HepG2 (cell line): Measurements from ENCODE around the gene CDK2AP2. TPM values are rescaled to one million over a fixed set of nuclear protein-coding genes. Genes with fewer than 3 reads are reported as not detected.

Source experiments
- ATAC-seq: fragments of 200-7000 bp; cut with Tn5 transposase; 3 replicates; pipeline ENCODE4 v1.9.1; 2020; ENCODE audit warnings: mild to moderate bottlenecking, moderate library complexity
- BruUV-seq: library from RNA; stranded (reverse); fragments of 400-500 nt; replicated peaks from 2 replicates; lab custom pipeline; 2021; lab: Mats Ljungman, UMichigan
- CTCF ChIA-PET: fragments of 300-600 bp; formaldehyde crosslinking; extraction: SDS; loops from one replicate; lab custom pipeline; 2021; ENCODE audit warnings: low total read pairs, inconsistent platforms, low intra/inter-chr PET ratio; lab: Yijun Ruan, JAX
- POLR2A ChIA-PET: fragments of 350-600 bp; sonication (Branson Sonifier 250); formaldehyde crosslinking; loops from one replicate; lab custom pipeline; 2020; ENCODE audit warnings: antibody characterized with exemption, inconsistent platforms; lab: Yijun Ruan, JAX
- DNase-seq: peaks from one replicate; pipeline ENCODE4 v3.0.0-alpha.2; 2015; ENCODE audit warnings: low spot score
- FAIRE-seq: peaks from 3 replicates; lab custom pipeline; 2011; peaks lifted over from hg19 to GRCh38; lab: Jason Lieb, UNC
- H2AFZ ChIP-seq: one replicate; pipeline ENCODE4 v1.6.1; 2011; ENCODE audit warnings: low read length, inconsistent platforms
- H3K27ac ChIP-seq: fragments of 300-600 bp; 3 replicates; pipeline ENCODE4 v1.8.0; 2011; ENCODE audit warnings: mixed run types, mild to moderate bottlenecking, mixed read lengths, low read length, inconsistent platforms; ENCODE audit not compliant: insufficient read depth; ENCODE audit errors: extremely low read length
- H3K27me3 ChIP-seq, 2 experiments: fragments of 200-600 bp in 1 of 2; 2 replicates in 1 of 2; 3 replicates in 1 of 2; pipeline versions ENCODE4 v1.6.0 to v1.8.0; 2011; ENCODE audit warnings: low read length in 2 of 2, mild to moderate bottlenecking in 2 of 2, moderate library complexity in 2 of 2, inconsistent platforms in 1 of 2; ENCODE audit not compliant: insufficient read depth in 2 of 2, control insufficient read depth in 1 of 2
- H3K36me3 ChIP-seq, 2 experiments: fragments of 200-600 bp in 1 of 2; replicated peaks in 1 of 2; 2 replicates in 1 of 2; 3 replicates in 1 of 2; pipeline versions ENCODE4 v1.5.1 to v1.8.0; 2011; ENCODE audit warnings: low read length in 2 of 2, inconsistent platforms in 1 of 2; ENCODE audit not compliant: insufficient read depth in 2 of 2, control insufficient read depth in 1 of 2
- H3K4me1 ChIP-seq: 2 replicates; pipeline ENCODE4 v1.5.1; 2012; ENCODE audit warnings: low read length, inconsistent platforms; ENCODE audit not compliant: insufficient read depth
- H3K4me2 ChIP-seq: 2 replicates; pipeline ENCODE4 v1.6.0; 2011; ENCODE audit warnings: low read depth, low read length, inconsistent platforms
- H3K4me3 ChIP-seq, 3 experiments: fragments of 200-600 bp in 1 of 3; sonication (generic), shearing (Covaris generic) in 1 of 3; replicated peaks in 1 of 3; 2 replicates each; pipeline ENCODE4 v1.5.1; 2011 to 2016; ENCODE audit warnings: low read length in 3 of 3, inconsistent platforms in 2 of 3, low read depth in 2 of 3, mild to moderate bottlenecking in 2 of 3, control low read depth in 1 of 3, mixed read lengths in 1 of 3; ENCODE audit not compliant: insufficient read depth in 1 of 3
- H3K79me2 ChIP-seq: one replicate; pipeline ENCODE4 v1.6.1; 2011; ENCODE audit warnings: low read length, inconsistent platforms; ENCODE audit not compliant: insufficient read depth
- H3K9ac ChIP-seq: 2 replicates; pipeline ENCODE4 v1.6.0; 2011; ENCODE audit warnings: mild to moderate bottlenecking, low read depth, low read length, inconsistent platforms; ENCODE audit not compliant: insufficient read depth
- H3K9me3 ChIP-seq: 2 replicates; pipeline ENCODE4 v1.5.1; 2012; ENCODE audit warnings: mild to moderate bottlenecking, low read length
- H4K20me1 ChIP-seq: 2 replicates; pipeline ENCODE4 v1.6.0; 2011; ENCODE audit warnings: inconsistent platforms, mild to moderate bottlenecking, low read length, moderate library complexity; ENCODE audit not compliant: insufficient read depth
- MAFF ChIP-seq: IDR thresholded peaks from 2 replicates; pipeline ENCODE4 v1.6.1; 2011; ENCODE audit warnings: low read depth, low read length, improper control_type of control experiment
- MAFK ChIP-seq, 2 experiments: IDR thresholded peaks in 1 of 2; conservative IDR thresholded peaks in 1 of 2; 2 replicates each; pipeline ENCODE4 v1.6.1; 2011; ENCODE audit warnings: improper control_type of control experiment in 2 of 2, low read length in 2 of 2
- NFE2L2 ChIP-seq: fragments of 150-350 bp; IDR thresholded peaks from 2 replicates; pipeline ENCODE4 v1.6.1; 2014; ENCODE audit warnings: low read length
- REL ChIP-seq: sonication (generic); formaldehyde crosslinking; conservative IDR thresholded peaks from 2 replicates; pipeline ENCODE4 v1.8.0; 2022; ENCODE audit warnings: mild to moderate bottlenecking, missing genetic modification reagents, moderate library complexity
- ZNF629 ChIP-seq: sonication (generic); formaldehyde crosslinking; conservative IDR thresholded peaks from 2 replicates; pipeline ENCODE4 v1.5.0; 2020; ENCODE audit warnings: missing genetic modification reagents
- ZNF704 ChIP-seq: sonication (generic); formaldehyde crosslinking; IDR thresholded peaks from 2 replicates; pipeline ENCODE4 v1.8.1; 2023; ENCODE audit warnings: mild to moderate bottlenecking, inconsistent platforms, moderate library complexity, missing genetic modification reagents, borderline replicate concordance
- ZNF878 ChIP-seq: sonication (generic); formaldehyde crosslinking; IDR thresholded peaks from 2 replicates; pipeline ENCODE4 v1.8.1; 2023; ENCODE audit warnings: mild to moderate bottlenecking, missing genetic modification reagents, moderate library complexity
- WGBS: methylation state at CpG from one replicate; pipeline ENCODE4 v1.1.6; 2017; ENCODE audit warnings: low lambda C conversion rate; 5-methylcytosine and 5-hydroxymethylcytosine counted together
- in situ Hi-C: cut with HindIII; loops from 2 replicates; pipeline ENCODE4 v1.10.0; 2017; ENCODE audit warnings: low pct_unique_long_range_greater_than_20kb; ENCODE audit not compliant: extremely low pct_ligation_motif_present
- intact Hi-C: fragments of 100-400 bp; cut with micrococcal nuclease; formaldehyde crosslinking; loops from one replicate; pipeline ENCODE4 v1.10.0; 2022; ENCODE audit not compliant: unreplicated experiment
- polyA plus RNA-seq, 8 experiments: library from polyadenylated mRNA; depleted of rRNA in 3 of 8; stranded (reverse) in 7 of 8; unstranded in 1 of 8; fragments of >200 nt; fragmentation: Illumina TruSeq in 4 of 8; extraction: Trizol in 4 of 8; gene quantifications; 2 replicates each; pipeline versions ENCODE4 v1.2.1 to v1.2.3, GENCODE V29; 2011 to 2016; ENCODE audit warnings: low read depth in 4 of 8, missing spikeins in 1 of 8, mixed read lengths in 1 of 8; ENCODE audit not compliant: insufficient read depth in 1 of 8
- total RNA-seq, 5 experiments: library from RNA; depleted of rRNA; stranded (reverse); fragments of >200 nt; fragmentation: Illumina TruSeq; extraction: Trizol; gene quantifications; 2 replicates each; pipeline ENCODE4 v1.2.3, GENCODE V29; 2016; ENCODE audit warnings: low read depth in 1 of 5

CDK2AP2 gene
- total and polyA plus RNA-seq, 2 of the 13 experiments (the other 11 are each of a cell fraction or from before 2014, with no cell fraction given) = 15.0 to 23.2 TPM

GRCh38 chr11:67530282-67530592 lies 22.3 kb upstream of the CDK2AP2 start:
- no peak for ATAC-seq
- TF ChIP-seq ZNF878 (CRISPR knock-in tag) (no peak), ZNF629 (0 out of 2 replicates have a peak, but pooled peaks have one; percentile 28)
- no peaks in the 10 kb centered on the region for H3K4me1 ChIP-seq
- FAIRE-seq = no peak
- BruUV-seq = no TSS peak
- CTCF ChIA-PET = no interaction called here
- DNase-seq = no peak
- no peaks in the 10 kb centered on the region for H3K36me3 ChIP-seq
- 43% methylated on average over 2 of the region's 5 CpGs for WGBS
- H3K79me2 ChIP-seq = no peaks in the 10 kb centered on the region
- H2AFZ ChIP-seq = no peak overlapping the region
- no peaks in the 10 kb centered on the region for H4K20me1 ChIP-seq
- H3K9me3 ChIP-seq = peaks cover 21% of the 10 kb centered on the region
- intact Hi-C loops (no loop called here), in situ Hi-C loops (no loop called here)
- H3K27ac ChIP-seq = no peak overlapping the region
- no peak overlapping the region for H3K4me2 ChIP-seq
- H3K4me3 ChIP-seq = no peak overlapping the region
- no peaks in the 10 kb centered on the region for H3K27me3 ChIP-seq
- no peak overlapping the region for H3K9ac ChIP-seq
- POLR2A ChIA-PET = no interaction called here

GRCh38 chr11:67528376-67528775 lies 20.4 kb upstream of the CDK2AP2 start:
- 48% methylated on average over 4 of the region's 4 CpGs for WGBS
- Histone ChIP-seq H4K20me1 (no peaks in the 10 kb centered on the region), H3K36me3 (no peaks in the 10 kb centered on the region), H3K9me3 (peaks cover 3% of the 10 kb centered on the region), H3K27me3 (peaks cover 3 to 6% of the 10 kb centered on the region in 2 experiments; a peak in 3 of 5 replicates), H3K9ac (no peak overlapping the region), H3K4me2 (no peak overlapping the region), H3K27ac (no peak overlapping the region), H3K4me3 (no peak overlapping the region), H3K79me2 (no peaks in the 10 kb centered on the region), H2AFZ (no peak overlapping the region), H3K4me1 (no peaks in the 10 kb centered on the region)
- no peak for ATAC-seq
- ChIA-PET CTCF (no interaction called here), POLR2A (no interaction called here)
- no TSS peak for BruUV-seq
- no peak for FAIRE-seq
- intact Hi-C loops = loop anchor here (10.0 kb wide), 1 partner anchor 564 kb away; no protein-coding TSS in a partner anchor
- TF ChIP-seq NFE2L2 (peak; percentile 72), REL (CRISPR knock-in tag) (no peak), MAFK (conservative IDR thresholded peaks at IDR 0.05 in 1 of 2, IDR thresholded peaks at IDR 0.05 in 1 of 2; ENCODE audit: low read length in 2 of 2) (peak; percentile 82 to 87), ZNF704 (no peak), MAFF (peak; percentile 75)
- in situ Hi-C loops = no loop called here
- DNase-seq = no peak
